HG03521 (cell line): ENCODE data around the gene UBR2.
"Not testable (repeated sequence)": the region's sequence is repeated elsewhere in the genome, so short reads cannot be mapped to it uniquely, and the experiment has no call there.

Experiments used
- ATAC-seq: cut with Tn5 transposase; IDR thresholded peaks from one replicate; pipeline ENCODE4 v1.9.1; 2021; ENCODE audit warnings: mild to moderate bottlenecking, moderate library complexity; ENCODE audit not compliant: unreplicated experiment

Gene UBR2

GRCh38 chr6:42690872-42691271 lies 127.0 kb downstream of the UBR2 start:
- no peak for ATAC-seq

- ATAC-seq = no peak
Measured at GRCh38 chr6:42692137-42692911, 128.5 kb downstream of the UBR2 start.

DNA sequence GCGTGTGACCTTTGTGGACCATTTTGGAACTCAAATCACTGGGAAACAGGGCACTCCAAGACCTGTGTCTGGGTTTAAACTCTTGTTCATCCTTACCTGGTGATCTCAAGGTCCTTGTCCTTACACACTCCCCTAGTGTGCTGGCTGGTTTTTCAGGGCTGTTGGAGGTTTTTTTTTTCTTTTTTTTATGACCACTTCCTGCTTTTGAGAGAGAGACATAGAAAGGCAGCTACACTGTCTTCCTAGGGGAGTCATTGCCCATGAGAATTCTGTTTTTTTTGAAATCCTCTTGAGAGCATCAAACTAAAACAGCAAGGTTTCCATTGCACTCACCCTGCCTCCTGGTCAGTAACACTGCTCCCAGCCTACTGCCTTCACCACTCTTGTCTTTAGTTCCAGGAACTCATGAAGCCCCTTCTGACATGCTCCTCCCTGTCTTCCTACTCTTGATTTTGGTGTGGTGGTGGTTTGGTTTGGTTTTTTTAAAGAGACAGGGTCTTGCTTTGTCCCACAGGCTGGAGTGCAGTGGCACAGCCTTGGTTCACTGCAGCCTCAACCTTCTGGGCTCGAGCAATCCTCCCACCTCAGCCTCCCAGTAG lies 130.0 kb downstream of the UBR2 start:
- ATAC-seq = no peak

- ATAC-seq = no peak
Measured at GRCh38 chr6:42694586-42694985, 130.8 kb downstream of the UBR2 start.

DNA sequence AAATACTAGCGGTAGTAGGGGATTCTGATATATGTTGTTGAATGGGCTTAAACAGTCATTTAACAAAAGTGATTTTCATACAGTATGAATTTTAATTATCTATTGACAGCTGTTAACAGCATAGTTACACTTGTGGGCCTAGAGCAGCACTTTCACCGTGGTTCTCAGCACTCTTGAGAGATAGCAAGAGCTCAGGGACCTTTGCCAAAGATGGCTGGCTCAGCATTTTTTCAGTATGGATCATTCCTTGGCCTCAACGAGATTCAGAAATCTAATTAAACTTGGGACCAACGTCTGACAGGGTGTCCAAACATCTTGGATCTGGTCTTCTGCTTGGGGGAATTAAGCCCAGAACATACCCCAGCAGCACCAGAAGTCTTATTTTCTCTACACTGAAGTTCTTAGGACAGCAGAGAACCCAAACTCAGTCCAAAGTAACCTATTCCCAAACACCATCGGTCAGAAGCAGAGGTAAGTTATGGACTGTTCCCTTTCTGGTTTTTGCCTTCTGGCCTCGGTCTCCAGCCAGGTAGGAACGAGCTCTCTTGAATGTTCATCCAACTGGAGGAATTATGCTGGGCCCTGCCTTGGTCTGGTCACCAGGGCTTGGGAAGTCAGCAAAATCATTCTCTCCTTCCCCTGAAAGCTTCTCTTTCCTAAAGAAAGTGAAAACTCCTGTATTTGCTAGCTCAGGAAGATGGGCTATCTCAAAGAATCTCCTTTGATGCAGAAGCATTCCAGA lies 132.9 kb downstream of the UBR2 start:
- ATAC-seq = no peak

- no peak for ATAC-seq
Measured at GRCh38 chr6:42697268-42697655, 133.4 kb downstream of the UBR2 start.

- no peak for ATAC-seq
Measured at GRCh38 chr6:42698217-42698616, 134.4 kb downstream of the UBR2 start.

GRCh38 chr6:42702200-42702599 lies 138.4 kb downstream of the UBR2 start:
- no peak for ATAC-seq

DNA sequence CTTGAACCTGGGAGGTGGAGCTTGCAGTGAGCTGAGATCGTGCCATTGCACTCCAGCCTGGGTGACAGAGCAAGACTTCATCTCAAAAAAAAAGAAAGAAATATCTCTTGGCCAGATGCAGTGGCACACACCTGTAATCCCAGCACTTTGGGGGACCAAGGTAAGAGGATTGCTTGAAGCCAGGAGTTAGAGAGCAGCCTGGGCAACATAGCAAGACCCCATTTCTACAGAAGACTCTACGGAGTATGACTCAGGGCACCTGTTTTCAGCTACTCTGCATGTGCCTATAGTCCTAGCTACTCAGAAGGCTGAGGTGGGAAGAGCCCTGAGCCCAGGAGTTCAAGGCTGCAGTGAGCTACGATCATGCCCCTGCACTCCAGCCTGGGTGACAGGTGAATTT lies 139.0 kb downstream of the UBR2 start:
- ATAC-seq = not testable (repeated sequence)

GRCh38 chr6:42704251-42704936 lies 140.6 kb downstream of the UBR2 start:
- ATAC-seq = no peak

DNA sequence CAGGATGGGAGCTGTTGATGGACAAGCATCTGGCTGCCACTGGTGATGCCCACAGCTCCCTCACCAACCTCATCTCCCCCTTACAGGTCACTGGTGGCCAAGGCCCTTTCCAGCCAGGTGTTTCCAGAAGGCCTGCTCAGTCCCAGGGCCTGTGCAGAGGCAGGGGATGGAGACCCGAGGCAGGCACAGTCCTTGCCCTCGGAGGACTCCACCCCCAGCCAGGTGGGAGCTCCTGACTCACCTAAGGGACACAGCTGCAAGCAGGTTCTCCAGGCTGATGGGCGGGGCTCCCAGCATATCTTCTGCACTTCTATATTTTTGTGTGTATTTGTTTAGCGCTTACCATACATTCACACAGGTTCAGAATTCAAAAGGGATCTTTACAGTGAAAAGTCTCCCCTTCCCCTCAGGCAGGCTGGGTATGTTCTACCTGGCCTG lies 141.1 kb downstream of the UBR2 start:
- ATAC-seq = no peak

DNA sequence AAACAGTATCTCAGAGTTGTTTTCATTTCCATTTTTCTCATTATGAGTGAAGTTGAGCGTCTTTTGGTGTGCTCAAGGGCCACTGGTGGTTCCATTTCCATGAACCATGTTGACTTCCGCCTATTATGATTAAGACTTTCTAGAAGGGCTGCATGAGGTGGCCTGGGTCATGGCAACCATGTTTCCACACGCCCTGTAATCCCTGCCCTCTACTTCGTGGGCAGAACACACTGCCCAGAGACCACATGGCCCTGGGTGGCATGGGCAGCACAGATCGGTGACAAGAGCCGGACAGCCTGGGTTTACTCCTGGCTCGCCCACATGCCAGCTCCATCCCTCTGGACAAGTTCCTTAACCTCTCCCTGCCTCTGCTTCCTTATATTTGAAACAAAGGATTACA lies 143.8 kb downstream of the UBR2 start:
- no peak for ATAC-seq

- ATAC-seq = no peak
Measured at GRCh38 chr6:42708096-42708495, 144.3 kb downstream of the UBR2 start.

- ATAC-seq = no peak
Measured at GRCh38 chr6:42709871-42710270, 146.0 kb downstream of the UBR2 start.

- ATAC-seq = no peak
Measured at GRCh38 chr6:42710316-42710715, 146.5 kb downstream of the UBR2 start.

GRCh38 chr6:42711930-42712329 lies 148.1 kb downstream of the UBR2 start:
- no peak for ATAC-seq

- no peak for ATAC-seq
Measured at GRCh38 chr6:42714098-42714761, 150.4 kb downstream of the UBR2 start.

DNA sequence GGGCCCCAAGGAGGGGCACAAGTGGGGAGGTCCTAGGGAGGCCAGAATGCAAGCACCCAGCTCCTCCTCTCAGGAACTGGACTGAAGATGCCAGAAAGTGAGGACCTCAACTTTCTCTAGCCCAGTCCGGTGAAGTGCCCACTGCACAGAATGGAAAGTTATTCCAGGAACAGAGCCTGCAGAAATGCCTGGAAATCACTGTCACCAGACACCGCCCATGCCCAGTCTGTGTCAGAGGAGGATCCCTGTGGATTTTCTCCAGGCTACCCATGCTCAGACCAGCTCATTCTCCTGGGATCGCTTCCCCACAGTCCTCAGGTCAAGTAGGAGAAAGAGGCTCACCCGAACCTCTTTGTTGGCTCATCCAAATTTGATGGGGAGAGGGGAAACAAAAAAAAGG lies 152.0 kb downstream of the UBR2 start:
- no peak for ATAC-seq

GRCh38 chr6:42720739-42721138 lies 156.9 kb downstream of the UBR2 start:
- no peak for ATAC-seq

DNA sequence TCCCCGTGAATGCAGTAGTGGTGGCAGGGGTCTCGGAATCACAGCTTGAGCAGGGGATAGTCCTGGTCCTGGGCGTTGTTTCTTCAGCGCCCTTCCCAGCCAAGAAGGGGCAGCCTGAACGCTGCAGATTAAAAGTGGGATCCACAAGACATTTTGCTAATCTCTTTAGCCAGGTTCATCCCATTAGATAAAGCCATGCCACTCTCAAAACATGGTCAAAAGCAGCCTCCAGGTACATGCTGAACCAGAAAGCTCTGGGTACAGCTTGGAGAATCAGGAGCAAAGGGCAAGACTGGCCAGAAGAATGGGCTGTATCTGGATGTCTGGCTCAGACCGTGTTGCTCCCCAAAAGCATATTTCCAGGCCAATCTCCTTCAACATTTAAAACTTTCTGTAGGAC lies 158.7 kb downstream of the UBR2 start, which contains the start of gene PRPH2:
TSS of gene PRPH2 (minus strand) at position 101 of the 400 bp plus-strand sequence. CDS start 263 bp downstream, outside the sequence.
- no peak for ATAC-seq

- no peak for ATAC-seq
Measured at GRCh38 chr6:42724825-42725224, 161.0 kb downstream of the UBR2 start.
